Measurements from ENCODE around the gene UNC45B. TPM values are rescaled to one million over a fixed set of nuclear protein-coding genes. Genes with fewer than 3 reads are reported as not detected.
"Not testable (repeated sequence)": the region's sequence is repeated elsewhere in the genome, so short reads cannot be mapped to it uniquely, and the experiment has no call there.

The UNC45B gene, protein sequence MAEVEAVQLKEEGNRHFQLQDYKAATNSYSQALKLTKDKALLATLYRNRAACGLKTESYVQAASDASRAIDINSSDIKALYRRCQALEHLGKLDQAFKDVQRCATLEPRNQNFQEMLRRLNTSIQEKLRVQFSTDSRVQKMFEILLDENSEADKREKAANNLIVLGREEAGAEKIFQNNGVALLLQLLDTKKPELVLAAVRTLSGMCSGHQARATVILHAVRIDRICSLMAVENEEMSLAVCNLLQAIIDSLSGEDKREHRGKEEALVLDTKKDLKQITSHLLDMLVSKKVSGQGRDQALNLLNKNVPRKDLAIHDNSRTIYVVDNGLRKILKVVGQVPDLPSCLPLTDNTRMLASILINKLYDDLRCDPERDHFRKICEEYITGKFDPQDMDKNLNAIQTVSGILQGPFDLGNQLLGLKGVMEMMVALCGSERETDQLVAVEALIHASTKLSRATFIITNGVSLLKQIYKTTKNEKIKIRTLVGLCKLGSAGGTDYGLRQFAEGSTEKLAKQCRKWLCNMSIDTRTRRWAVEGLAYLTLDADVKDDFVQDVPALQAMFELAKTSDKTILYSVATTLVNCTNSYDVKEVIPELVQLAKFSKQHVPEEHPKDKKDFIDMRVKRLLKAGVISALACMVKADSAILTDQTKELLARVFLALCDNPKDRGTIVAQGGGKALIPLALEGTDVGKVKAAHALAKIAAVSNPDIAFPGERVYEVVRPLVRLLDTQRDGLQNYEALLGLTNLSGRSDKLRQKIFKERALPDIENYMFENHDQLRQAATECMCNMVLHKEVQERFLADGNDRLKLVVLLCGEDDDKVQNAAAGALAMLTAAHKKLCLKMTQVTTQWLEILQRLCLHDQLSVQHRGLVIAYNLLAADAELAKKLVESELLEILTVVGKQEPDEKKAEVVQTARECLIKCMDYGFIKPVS
- total RNA-seq = not detected in 2 replicates

DNA sequence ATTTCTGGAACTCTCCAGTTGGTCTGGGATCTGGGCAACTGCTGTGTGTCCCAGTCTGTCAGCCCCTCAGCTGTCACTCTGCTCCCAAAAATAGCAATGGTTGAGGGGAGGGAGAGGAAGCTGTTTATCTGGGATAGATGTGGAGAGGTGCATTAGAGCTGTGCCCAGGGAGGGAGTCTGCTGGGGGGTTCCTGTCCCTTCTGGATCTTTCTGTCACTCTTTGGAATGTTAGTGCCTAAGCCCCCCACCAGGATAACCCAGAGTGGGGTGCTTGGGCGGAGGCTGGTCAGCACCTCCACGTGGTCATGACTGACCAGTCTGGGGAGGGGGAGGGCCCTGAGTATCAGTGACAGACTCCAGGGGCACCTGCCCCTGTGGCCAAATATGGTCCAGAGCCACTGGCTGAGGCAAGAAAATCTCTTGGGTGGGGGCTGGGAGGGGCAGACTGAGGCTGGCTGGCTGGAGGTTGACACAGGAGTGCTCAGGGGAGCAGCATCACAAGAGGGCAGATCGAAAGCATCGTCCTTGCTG, at the start of gene UNC45B:
UNC45B (plus strand) TSS at position 443 of the 531 bp plus-strand sequence. CDS start 447 bp downstream, outside the sequence.
- no peak for DNase-seq (ENCODE audit: low read depth)

DNA sequence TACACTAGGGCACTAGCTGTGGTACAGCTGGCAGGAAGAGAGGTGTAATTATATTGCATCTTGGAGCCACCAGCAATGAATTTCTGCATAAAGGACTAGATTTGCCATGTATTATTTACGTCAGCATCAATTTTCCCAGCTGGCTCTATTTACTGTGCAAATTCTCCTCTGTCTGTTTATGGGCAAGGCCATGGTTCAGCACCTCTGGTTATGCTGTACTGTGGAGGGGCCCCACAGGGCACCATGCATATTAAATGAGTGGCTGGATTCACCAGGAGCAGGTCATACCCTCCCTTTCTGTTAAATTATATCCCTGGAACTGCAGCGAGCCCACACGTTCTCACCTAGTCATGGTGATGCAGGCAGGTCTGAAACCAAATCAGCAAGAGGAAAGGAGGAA, 47.7 kb upstream of the UNC45B start:
- DNase-seq (ENCODE audit: low read depth) = peak; percentile 19

DNA sequence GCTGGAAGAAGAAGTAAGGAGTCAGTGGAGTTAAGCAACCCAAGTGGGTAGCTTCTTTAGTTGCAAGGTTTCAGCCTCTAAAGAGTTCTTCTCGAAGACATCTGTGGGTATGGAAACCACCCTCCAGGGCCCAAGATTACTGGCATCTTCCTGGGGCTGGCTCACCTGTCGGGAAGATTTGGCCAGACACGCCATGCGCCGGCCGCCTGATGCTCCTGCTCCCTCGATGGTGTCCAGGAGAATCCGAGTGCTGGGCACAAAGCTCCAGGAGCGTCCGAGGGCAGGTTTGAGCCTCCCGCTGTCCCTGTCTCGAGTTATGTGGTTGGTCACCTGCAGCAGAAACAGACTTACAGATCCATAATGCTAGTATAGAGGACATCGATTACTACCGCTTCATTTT, 46.6 kb upstream of the UNC45B start:
- no peak for DNase-seq (ENCODE audit: low read depth)

DNA sequence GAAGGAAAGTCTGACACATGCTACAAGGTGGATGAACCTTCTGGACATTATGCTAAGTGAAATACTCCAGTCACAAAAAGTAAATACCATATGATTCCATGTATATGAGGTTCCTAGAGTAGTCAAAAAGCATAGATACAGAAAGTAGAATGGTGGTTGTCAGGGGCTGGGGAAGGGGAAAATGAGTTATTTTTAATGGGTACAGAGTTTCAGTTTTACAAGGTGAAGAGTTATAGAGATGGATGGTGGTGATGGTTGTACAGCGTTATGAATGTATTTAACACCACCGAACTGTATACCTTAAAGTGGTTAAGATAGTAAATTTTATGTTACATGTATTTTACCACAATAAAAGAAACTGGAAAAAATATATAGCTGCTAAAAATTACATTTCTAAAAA, 45.9 kb upstream of the UNC45B start:
- DNase-seq (ENCODE audit: low read depth) = no peak

DNA sequence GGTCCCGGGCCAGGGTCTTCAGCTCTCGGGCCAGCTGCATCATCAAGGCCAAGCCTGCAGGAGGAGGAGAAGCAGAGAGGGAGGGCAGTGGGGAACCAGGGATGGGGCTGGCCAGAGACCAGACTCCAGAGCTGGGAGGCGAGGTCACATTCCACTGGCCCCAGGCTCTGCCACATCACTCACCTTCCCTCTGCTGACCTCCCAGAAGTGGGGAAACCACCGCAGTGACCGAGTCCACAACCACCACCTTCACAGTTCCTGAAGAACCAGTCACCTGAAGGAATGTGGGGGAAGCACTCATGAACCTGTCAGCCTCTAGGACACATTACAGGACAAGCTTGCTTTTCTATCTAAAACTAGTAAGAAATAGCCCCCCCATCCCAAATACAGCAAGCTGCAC, 44.3 kb upstream of the UNC45B start:
- peak; percentile 18 for DNase-seq (ENCODE audit: low read depth)

DNA sequence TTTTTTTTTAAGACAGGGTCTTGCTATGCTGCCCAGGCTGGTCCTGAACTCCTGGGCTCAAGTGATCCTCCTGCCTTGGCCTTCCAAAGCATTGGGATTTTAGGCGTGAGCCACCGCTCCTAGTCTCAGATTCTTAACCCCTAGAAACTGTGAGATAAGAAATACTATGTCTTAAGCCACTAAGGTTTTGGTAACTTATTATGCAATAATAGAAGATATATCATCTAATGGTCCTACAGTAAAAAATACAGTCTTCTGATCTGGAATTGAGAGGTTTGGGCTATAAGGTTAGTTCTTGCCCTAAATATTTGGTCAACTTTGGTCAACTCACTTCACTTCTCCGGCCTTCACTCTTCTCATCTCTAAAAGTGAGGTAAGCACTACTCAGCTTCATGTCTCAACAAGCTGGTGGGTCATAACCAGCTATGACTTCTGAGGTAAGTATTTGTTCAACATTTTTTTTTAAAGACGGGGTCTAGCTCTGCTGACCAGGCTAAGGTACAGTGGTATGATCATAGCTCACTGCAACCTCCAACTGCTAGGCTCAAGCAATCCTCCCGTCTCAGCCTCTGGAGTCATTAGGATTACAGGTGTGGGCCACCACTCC, 42.7 kb upstream of the UNC45B start:
- no peak for DNase-seq (ENCODE audit: low read depth)

DNA sequence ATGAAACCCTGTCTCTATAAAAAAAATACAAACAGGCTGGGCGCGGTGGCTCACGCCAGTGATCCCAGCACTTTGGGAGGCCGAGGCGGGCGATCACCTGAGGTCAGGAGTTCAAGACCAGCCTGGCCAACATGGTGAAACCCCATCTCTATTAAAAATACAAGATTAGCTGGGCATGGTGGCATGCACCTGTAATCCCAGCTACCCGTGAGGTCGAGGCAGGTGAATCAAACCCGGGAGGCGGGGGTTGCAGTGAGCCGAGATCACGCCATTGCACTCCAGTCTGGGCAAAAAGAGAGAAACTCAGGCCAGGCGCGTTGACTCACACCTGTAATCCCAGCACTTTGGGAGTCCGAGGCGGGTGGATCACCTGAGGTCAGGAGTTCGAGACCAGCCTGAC, 36.8 kb upstream of the UNC45B start:
- DNase-seq (ENCODE audit: low read depth) = not testable (repeated sequence)

DNA sequence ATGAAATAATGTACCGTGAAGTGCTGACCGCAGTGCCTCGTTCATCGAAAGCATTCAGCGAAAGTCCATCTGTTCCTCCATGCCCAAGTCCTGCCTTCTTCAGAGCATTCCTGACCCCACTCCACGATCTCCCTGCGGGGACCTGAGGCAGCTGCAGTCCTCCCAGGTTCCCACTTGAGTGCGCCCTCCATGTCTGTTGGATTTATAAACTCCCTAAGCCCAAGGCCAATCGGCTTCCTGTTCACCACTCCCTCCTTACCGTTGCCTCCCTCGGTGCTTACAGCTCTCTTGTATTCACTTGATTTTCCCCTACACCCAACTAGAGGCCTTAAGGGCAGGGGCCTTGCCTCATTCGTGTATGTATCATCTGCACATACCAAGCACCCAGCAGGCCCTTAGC, 30.8 kb upstream of the UNC45B start:
- no peak for DNase-seq (ENCODE audit: low read depth)

DNA sequence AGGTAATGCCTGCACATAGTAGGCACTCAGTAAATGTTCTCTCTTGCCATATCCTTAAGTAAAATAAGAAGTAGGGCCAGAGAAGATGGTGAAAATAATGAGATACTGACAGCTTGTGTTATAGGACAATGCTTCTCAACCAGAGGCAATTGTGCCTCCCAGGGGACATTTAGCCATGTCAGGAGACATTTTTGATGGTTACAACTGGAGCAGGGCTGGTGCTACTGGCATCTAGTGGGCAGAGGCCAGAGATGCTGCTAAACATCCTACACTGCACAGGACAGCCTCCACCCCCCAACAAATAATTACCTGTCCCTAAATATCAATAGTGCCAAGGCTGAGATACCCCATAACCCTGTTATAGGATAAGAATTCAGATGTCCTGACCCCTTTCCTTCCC, 29.6 kb upstream of the UNC45B start:
- DNase-seq (ENCODE audit: low read depth) = peak; percentile 57

DNA sequence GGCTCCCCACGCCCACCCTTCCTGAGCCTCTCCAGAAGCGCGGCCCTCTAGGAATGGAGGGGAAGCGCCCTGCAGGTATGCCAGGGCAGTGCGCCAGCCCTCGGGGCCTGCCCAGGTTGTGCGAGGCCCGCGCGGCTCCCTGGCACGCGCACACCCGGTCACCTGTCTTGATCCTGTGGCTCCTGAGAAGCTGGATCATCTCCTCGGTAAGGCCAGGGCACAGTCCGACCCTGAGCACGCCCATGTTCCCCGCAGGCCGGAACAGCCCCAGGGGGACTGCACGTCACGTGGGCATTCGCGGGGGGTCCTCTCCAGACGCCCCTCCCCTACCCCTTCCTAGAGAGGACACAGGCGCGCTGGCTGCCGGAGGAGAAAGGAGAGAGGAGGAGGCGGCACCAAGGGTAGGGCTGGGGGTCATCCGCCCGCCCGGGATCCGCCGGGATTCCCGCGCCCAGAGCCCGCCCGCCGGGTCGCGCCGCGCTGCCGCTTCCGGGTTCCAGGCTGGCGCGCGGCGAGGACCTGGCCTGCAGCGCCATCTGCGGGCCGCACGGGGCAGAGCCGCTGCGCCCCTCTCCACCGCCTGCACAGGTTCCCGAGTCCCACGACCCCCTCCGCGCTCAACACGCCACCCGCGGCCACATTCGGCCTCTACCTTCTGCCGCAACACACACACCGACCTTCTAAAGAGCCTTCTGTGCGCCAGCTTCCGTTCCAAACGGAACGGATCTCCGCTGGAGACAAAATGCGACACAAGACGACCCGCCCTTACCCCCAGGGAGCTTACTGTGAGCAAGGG, 28.0 kb upstream of the UNC45B start, which contains the start of gene RAD51D:
RAD51D (minus strand) TSS at position 491 of the 796 bp plus-strand sequence; CDS start at position 244, 247 bp downstream.
- DNase-seq (ENCODE audit: low read depth) = no peak

DNA sequence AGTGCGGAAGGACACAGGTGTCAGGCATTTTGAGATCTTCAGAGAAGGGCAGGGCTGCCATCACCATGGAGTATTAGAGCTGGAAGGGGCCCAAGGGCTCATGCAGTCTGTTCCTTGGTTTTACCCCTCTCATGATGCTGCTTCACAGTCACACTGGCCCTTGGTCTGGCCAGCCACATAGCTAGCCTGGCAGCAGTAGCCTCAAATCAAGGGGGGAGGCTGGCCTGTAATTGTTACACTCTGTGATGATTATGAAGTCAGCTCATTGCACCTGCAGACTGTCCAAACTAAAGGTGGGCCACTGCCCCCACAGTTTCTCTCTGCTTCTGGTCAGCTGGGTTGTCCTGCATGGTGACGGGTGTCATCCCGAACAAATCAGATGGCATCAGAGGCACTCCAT, 26.3 kb upstream of the UNC45B start, which contains the start of gene FNDC8:
FNDC8 (plus strand) TSS at position 301 of the 400 bp plus-strand sequence; CDS start at position 380, 79 bp downstream.
- no peak for DNase-seq (ENCODE audit: low read depth)

DNA sequence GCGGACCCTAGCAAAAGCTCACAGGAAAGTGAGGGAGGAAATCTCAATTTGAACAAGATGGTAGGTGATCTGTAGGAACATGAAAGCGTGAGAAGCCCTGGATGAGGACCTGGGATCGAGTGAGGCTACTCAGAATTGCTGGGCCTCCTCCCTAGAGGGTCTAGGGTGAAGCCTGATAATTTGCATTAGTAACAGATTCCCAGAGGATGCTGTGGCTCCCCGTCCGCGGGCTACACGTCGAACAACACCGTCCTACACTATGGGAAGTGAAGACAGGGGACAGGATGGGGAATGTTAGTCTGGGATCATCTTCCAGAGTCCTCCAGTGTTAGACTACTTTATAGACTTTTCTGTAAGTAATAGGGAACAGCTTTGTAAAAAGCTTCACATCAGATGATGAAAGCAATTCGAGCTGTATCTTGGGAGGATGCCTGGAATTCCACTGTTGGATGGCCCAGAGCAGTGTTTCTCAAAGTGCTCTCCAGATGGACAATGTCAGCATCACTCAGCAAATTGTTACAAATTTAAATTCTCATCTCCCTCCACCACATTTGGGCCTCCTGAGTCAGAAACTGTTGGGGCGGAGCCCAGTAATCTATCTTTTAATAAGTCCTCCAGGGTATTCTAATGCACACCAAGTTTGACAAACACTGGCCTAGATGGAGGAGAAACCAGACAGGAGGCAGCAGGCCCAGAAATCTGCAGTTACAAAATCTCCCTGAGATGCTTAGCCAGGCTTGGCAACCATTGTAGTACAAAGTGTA, 19.7 kb upstream of the UNC45B start:
- DNase-seq (ENCODE audit: low read depth) = no peak

DNA sequence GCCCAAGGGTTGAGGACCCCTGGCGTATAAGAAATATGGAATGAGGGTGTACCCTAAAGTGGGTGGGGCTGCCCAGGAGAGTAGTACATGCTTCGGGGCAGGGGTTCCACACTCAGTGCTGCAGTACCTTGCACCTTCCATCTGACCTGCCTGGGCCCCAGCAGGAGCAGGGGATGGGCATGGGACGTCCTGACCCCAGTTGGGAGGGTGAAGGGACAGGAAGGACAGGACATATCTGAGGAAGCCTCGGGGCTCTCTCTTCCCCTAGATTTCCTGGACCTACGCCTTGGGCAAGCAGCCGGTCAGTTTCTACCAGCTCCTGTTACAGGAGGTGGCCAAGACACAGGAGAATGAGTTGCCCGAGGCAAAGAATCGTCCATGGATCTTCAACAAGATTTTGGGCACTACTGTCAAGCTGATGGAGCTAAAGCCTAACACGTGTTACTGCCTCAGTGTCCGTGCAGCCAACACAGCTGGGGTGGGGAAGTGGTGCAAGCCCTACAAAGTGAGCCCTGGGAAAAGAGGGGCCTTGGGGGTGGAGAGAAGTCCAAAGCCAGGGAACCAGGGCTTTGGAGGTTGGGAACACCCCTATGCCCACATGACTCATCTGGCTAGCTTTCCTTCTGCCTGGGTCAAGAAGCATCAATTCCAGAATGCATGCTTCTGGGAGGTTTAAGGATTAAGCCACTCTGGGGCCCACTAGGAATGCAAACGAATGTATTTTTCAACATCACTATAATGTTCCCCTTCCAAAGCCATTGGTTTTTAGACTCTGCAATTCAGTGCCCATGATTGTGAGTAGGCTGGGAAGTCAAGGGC, 18.3 kb upstream of the UNC45B start:
- DNase-seq (ENCODE audit: low read depth) = no peak

DNA sequence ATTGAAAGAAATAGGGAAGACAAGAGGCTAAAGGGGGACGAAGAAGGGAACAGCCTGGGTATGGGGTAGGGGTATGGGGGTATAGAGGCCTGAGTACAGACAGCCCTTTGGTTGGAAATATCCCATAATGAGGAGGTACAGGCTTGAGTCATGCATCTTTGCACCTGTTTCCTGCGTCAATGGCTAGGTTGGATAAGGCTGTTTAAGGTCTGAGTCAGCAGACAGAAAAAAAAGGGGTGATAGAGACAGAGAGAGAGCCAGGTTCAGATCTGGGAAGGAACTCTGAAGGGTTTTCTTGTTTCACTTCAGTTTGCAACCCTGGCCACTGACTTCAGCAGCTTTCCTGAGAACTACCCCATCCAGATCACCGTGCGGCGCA, 17.7 kb upstream of the UNC45B start:
- DNase-seq (ENCODE audit: low read depth) = no peak

DNA sequence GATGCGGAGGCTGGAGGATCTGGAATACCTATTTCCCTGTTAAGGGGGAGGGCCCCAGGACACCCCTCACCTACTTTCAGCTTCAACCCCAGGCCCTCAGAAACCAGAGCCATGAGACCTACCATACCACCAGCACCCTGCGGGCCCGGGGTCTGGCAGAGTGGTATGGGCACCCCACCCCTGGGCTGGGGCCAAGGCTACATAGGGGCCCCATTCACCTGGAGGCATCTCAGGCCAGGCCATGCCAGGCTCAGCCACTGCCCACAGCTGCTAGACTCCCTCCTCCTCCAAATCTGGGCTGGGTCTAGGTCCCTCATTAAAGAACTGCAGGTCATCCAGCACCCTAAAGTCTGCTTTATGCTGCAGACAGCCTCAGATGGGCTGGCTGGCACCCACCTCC, 17.2 kb upstream of the UNC45B start:
- DNase-seq (ENCODE audit: low read depth) = no peak

DNA sequence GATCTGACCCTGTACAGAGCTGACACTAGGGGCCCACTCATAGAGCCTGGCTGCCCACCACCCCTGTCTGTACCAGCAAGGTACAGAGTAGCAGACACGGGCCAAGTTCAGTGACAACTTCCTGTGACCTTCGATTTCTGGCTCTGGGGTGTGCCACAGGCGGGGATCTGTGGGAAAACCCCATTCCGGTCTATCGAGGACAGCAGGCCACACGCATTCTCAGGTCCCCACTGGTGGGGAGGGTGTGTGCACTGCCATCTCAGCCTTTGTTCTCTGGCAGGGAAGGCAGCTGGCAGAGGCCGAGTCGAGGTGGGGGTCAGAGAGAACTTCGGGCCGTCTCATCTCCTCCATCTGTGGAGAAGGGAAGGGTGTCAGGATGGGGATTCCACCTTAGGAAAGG, 15.5 kb upstream of the UNC45B start:
- DNase-seq (ENCODE audit: low read depth) = no peak

DNA sequence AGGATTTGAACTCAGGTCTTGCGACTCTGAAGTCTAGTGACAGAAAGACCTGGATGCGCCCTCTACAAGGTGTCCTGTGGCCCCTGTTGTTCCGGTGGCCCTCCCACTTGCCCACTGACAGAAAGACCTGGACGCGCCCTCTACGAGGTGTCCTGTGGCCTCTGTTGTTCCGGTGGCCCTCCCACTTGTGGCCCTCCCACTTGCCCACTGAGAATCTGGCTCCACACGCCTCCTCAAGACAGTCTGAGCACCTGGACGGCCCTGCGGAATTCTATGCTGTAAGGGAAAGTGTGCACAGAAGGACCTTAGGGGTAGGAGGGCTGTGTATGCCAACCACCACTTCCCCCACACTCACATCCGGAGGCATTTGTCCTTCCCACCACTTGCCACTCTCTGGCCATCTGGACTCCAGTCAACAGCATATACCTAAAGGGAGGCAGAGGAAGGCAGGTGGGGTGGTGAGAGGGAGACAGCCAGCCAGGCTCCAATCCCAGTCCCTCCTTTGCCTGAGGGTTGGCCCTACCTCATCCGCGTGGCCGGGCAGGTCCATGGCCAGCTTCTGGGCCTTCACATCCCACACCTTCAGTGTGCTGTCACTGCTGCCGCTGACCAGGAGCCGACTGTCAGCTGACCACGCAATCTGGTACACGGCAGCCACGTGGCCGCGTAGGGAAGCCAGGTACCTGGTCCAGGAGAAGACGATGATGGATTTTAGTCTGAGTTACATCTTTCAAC, 14.6 kb upstream of the UNC45B start:
- no peak for DNase-seq (ENCODE audit: low read depth)

DNA sequence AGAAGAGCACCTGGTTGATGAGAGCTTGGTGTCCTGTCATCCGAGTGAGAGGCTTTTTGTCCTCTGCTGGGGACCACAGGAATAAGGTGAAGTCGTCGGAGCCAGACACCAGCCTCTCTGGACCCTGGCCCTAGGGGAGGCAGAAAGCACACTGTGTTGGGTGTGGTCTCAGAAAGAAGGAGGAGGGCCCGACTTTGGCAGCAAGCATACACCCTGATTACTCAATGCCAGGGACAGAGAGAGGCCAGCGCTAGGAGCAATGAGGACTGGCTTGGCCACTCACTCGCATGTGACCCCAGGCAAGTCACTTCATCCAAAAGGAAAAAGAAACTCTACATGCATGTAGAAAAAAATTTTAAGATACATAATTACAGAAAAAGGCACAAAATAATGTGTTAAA, 12.3 kb upstream of the UNC45B start:
- DNase-seq (ENCODE audit: low read depth) = no peak

DNA sequence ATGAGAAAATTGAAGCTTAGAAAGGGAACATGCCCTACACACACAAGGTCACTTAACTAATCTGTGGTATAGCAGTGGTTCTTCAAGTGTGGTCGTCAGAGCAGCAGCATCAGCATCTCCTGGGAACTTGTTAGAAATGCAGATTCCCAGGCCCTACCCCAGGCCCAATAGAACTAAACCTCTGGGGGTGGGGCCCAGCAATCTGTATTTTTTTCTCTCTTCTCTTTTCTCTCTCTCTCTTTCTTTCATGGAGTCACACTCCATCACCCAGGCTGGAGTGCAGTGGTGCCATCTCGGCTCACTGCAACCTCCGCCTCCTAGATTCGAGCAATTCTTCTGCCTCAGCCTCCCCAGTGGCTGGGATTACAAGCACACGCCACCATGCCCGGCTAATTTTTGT, 9.4 kb upstream of the UNC45B start:
- no peak for DNase-seq (ENCODE audit: low read depth)
